GOT3 (cell line): ENCODE measurements around the gene PRKCQ.

Experiments used
- DNase-seq: peaks from one replicate; lab custom pipeline; 2025; ENCODE audit warnings: mixed read lengths; lab: John Stamatoyannopoulos, UW

Gene PRKCQ

GRCh38 chr10:6522230-6522629, 57.8 kb downstream of the PRKCQ start:
- DNase-seq = no peak

- DNase-seq = no peak
Measured at GRCh38 chr10:6520138-6520537, 59.9 kb downstream of the PRKCQ start.

- DNase-seq = no peak
Measured at GRCh38 chr10:6518791-6519429, 61.2 kb downstream of the PRKCQ start.

GRCh38 chr10:6516929-6517284, 63.2 kb downstream of the PRKCQ start:
- DNase-seq = no peak

GRCh38 chr10:6516281-6516928, 63.7 kb downstream of the PRKCQ start:
- no peak for DNase-seq

- DNase-seq = no peak
Measured at GRCh38 chr10:6514844-6515780, 65.0 kb downstream of the PRKCQ start.

GRCh38 chr10:6514180-6514579, 65.9 kb downstream of the PRKCQ start:
- DNase-seq = no peak

- no peak for DNase-seq
Measured at GRCh38 chr10:6513476-6513875, 66.6 kb downstream of the PRKCQ start.

GRCh38 chr10:6512182-6512581, 67.9 kb downstream of the PRKCQ start:
- no peak for DNase-seq

- DNase-seq = no peak
Measured at GRCh38 chr10:6511347-6511746, 68.7 kb downstream of the PRKCQ start.

GRCh38 chr10:6507311-6507710, 72.8 kb downstream of the PRKCQ start:
- DNase-seq = no peak

- no peak for DNase-seq
Measured at GRCh38 chr10:6505300-6505699, 74.8 kb downstream of the PRKCQ start.

GRCh38 chr10:6504296-6504695, 75.8 kb downstream of the PRKCQ start:
- no peak for DNase-seq

GRCh38 chr10:6503171-6503570, 76.9 kb downstream of the PRKCQ start:
- no peak for DNase-seq

- no peak for DNase-seq
Measured at GRCh38 chr10:6501931-6502330, 78.1 kb downstream of the PRKCQ start.

- DNase-seq = no peak
Measured at GRCh38 chr10:6499974-6500373, 80.1 kb downstream of the PRKCQ start.

GRCh38 chr10:6498771-6499170, 81.3 kb downstream of the PRKCQ start:
- no peak for DNase-seq

- no peak for DNase-seq
Measured at GRCh38 chr10:6497620-6498019, 82.5 kb downstream of the PRKCQ start.

- no peak for DNase-seq
Measured at GRCh38 chr10:6494936-6495592, 85.0 kb downstream of the PRKCQ start.

- DNase-seq = no peak
Measured at GRCh38 chr10:6494442-6494819, 85.6 kb downstream of the PRKCQ start.

GRCh38 chr10:6493521-6494441, 86.3 kb downstream of the PRKCQ start:
- no peak for DNase-seq
